A673 (cell line): ENCODE measurements around the gene EML2.

ENCODE experiments used
- CTCF ChIP-seq: fragments of 300-800, 200-600 bp; sonication (generic); conservative IDR thresholded peaks from 2 replicates; pipeline ENCODE4 v1.5.1; 2017; ENCODE audit warnings: low read depth, mild to moderate bottlenecking, antibody characterized with exemption, low read length, moderate library complexity, mixed read lengths
- EZH2 ChIP-seq: fragments of 200-600 bp; sonication (generic); IDR thresholded peaks from 2 replicates; pipeline ENCODE4 v1.6.1; 2017; ENCODE audit warnings: borderline replicate concordance, low read depth, mild to moderate bottlenecking, mixed read lengths, antibody characterized with exemption, low read length; ENCODE audit not compliant: poor library complexity, severe bottlenecking

GRCh38 chr19:45584332-45585157, 54.7 kb downstream of the EML2 start, which contains the start of gene OPA3:
- TF ChIP-seq CTCF, result no peak
- TF ChIP-seq EZH2, result no peak
